B cell (primary cell): ENCODE results near the gene KCNIP1. TPM values are rescaled to one million over a fixed set of nuclear protein-coding genes. Genes with fewer than 3 reads are reported as not detected.

Source experiments
- ATAC-seq: fragments of 200-7000 bp; cut with Tn5 transposase; one replicate; pipeline ENCODE4 v1.10.0; 2021; ENCODE audit warnings: low read depth, mild to moderate bottlenecking, moderate number of reproducible peaks, moderate library complexity
- CTCF ChIA-PET: fragments of 350-600 bp; sonication (Branson Sonifier 250); formaldehyde crosslinking; loops from one replicate; lab custom pipeline; 2021; ENCODE audit warnings: antibody characterized with exemption, inconsistent platforms; lab: Charles Lee
- POLR2A ChIA-PET: fragments of 350-600 bp; sonication (Branson Sonifier 250); formaldehyde crosslinking; loops from one replicate; lab custom pipeline; 2021; ENCODE audit warnings: antibody characterized with exemption; lab: Charles Lee
- DNase-seq: peaks from one replicate; pipeline ENCODE4 v3.0.0; 2013
- H2AFZ ChIP-seq: 2 replicates; pipeline ENCODE4 v1.6.1; 2012; ENCODE audit warnings: mild to moderate bottlenecking, low read depth, low read length; ENCODE audit not compliant: insufficient read depth, poor library complexity, severe bottlenecking
- H3K27ac ChIP-seq, 2 donors: 1 replicate in 1 of 2; 2 replicates in 1 of 2; pipeline ENCODE4 v1.5.1; 2012 to 2013; ENCODE audit warnings: low read length in 2 of 2, mild to moderate bottlenecking in 2 of 2, moderate library complexity in 1 of 2
- H3K27me3 ChIP-seq, 4 experiments: fragments of 200-600 bp in 1 of 4; sonication (generic) in 1 of 4; replicated peaks in 1 of 4; 1 replicate in 2 of 4; 2 replicates in 2 of 4; pipeline versions ENCODE4 v1.6.1 to v1.7.0; 2013 to 2016; ENCODE audit warnings: low read length in 3 of 4, mild to moderate bottlenecking in 2 of 4, mixed read lengths in 1 of 4, moderate library complexity in 1 of 4; ENCODE audit not compliant: insufficient read depth in 4 of 4, control insufficient read depth in 3 of 4; ENCODE audit errors: control extremely low read depth in 1 of 4
- H3K36me3 ChIP-seq, 2 experiments: replicated peaks in 1 of 2; 1 replicate in 1 of 2; 2 replicates in 1 of 2; pipeline versions ENCODE4 v1.6.1 to v1.7.1; 2013; ENCODE audit warnings: low read length in 1 of 2; ENCODE audit not compliant: insufficient read depth in 2 of 2, control insufficient read depth in 1 of 2; ENCODE audit errors: control extremely low read depth in 1 of 2, extremely low read depth in 1 of 2
- H3K4me1 ChIP-seq, 2 donors: fragments of 200-600 bp in 1 of 2; sonication (generic) in 1 of 2; 1 replicate in 1 of 2; 2 replicates in 1 of 2; pipeline versions ENCODE4 v1.5.1 to v1.6.1; 2013 to 2017; ENCODE audit warnings: low read length in 2 of 2; ENCODE audit not compliant: control insufficient read depth in 2 of 2, insufficient read depth in 2 of 2
- H3K4me2 ChIP-seq: replicated peaks from 2 replicates; pipeline ENCODE3; 2012; ENCODE audit warnings: mild to moderate bottlenecking, low read depth, low read length; ENCODE audit not compliant: poor library complexity, severe bottlenecking
- H3K4me3 ChIP-seq, 5 experiments: fragments of 200-600 bp in 1 of 5; sonication (generic) in 1 of 5; 1 replicate in 3 of 5; 2 replicates in 2 of 5; pipeline versions ENCODE4 v1.5.1 to v1.7.0; 2011 to 2016; ENCODE audit warnings: low read length in 4 of 5, mild to moderate bottlenecking in 4 of 5, low read depth in 2 of 5, control low read depth in 1 of 5, moderate library complexity in 1 of 5; ENCODE audit not compliant: insufficient read depth in 1 of 5; ENCODE audit errors: control extremely low read depth in 1 of 5, extremely low read depth in 1 of 5
- H3K79me2 ChIP-seq: fragments of 200-600 bp; sonication (generic); one replicate; pipeline ENCODE4 v1.6.0; 2016; ENCODE audit warnings: low read length; ENCODE audit not compliant: control insufficient read depth, insufficient read depth
- H3K9ac ChIP-seq: fragments of 200-600 bp; sonication (generic); 2 replicates; pipeline ENCODE4 v1.6.1; 2017; ENCODE audit warnings: mild to moderate bottlenecking, low read length, moderate library complexity
- H3K9me3 ChIP-seq, 3 donors: one replicate each; pipeline versions ENCODE4 v1.6.1 to v1.7.1; 2013; ENCODE audit warnings: low read length in 2 of 3; ENCODE audit not compliant: control insufficient read depth in 2 of 3, insufficient read depth in 1 of 3; ENCODE audit errors: control extremely low read depth in 1 of 3
- H4K20me1 ChIP-seq: 2 replicates; pipeline ENCODE4 v1.6.0; 2012; ENCODE audit warnings: mild to moderate bottlenecking, low read length; ENCODE audit not compliant: insufficient read depth, control insufficient read depth, poor library complexity, severe bottlenecking
- H3K27ac Mint-ChIP-seq: one replicate; pipeline ENCODE4 v1.8.0; 2021; ENCODE audit warnings: mixed read lengths
- H3K27me3 Mint-ChIP-seq: one replicate; pipeline ENCODE4 v1.8.0; 2021; ENCODE audit warnings: mixed read lengths
- H3K4me1 Mint-ChIP-seq: one replicate; pipeline ENCODE4 v1.8.0; 2021; ENCODE audit warnings: mixed read lengths
- H3K4me3 Mint-ChIP-seq: one replicate; pipeline ENCODE4 v1.8.0; 2021; ENCODE audit warnings: mixed read lengths
- H3K9me3 Mint-ChIP-seq: one replicate; pipeline ENCODE4 v1.8.0; 2022; ENCODE audit warnings: mixed read lengths; ENCODE audit not compliant: insufficient read depth
- CTCF ChIP-seq: fragments of 200-600 bp; IDR thresholded peaks from one replicate; pipeline ENCODE4 v1.8.0; 2022; ENCODE audit warnings: antibody characterized with exemption, mild to moderate bottlenecking
- EZH2 ChIP-seq: IDR thresholded peaks from 2 replicates; pipeline ENCODE4 v1.6.1; 2012; ENCODE audit warnings: borderline replicate concordance, low read depth, mild to moderate bottlenecking, moderate library complexity, low read length; ENCODE audit not compliant: insufficient read depth, poor library complexity, severe bottlenecking
- WGBS: methylation state at CpG from one replicate; pipeline ENCODE4 v1.1.5; 2013; ENCODE audit warnings: missing lambda C conversion rate; ENCODE audit not compliant: insufficient coverage; 5-methylcytosine and 5-hydroxymethylcytosine counted together
- intact Hi-C: fragments of 100-400 bp; cut with micrococcal nuclease; formaldehyde crosslinking; loops from one replicate; pipeline ENCODE4 v1.10.0; 2022
- polyA plus RNA-seq: library from polyadenylated mRNA; depleted of rRNA; stranded (reverse); fragments of >200 nt; gene quantifications from 2 replicates; pipeline ENCODE4 v1.2.3, GENCODE V29; 2012
- total RNA-seq, 2 donors: library from RNA; stranded (reverse); fragments of 120-200 nt in 1 of 2; gene quantifications; 1 replicate in 1 of 2; 2 replicates in 1 of 2; pipeline versions ENCODE4 v1.2.3 to v1.2.4, GENCODE V29; 2013 to 2022

Gene KCNIP1
- total and polyA plus RNA-seq, 2 donors (not counting 1 experiment from before 2014, with no cell fraction given), result not detected

GRCh38 chr5:170481849-170482248 lies 22.0 kb upstream of the KCNIP1 start:
- Histone ChIP-seq H3K27ac (no peak overlapping the region), H3K4me3 (no peak overlapping the region), H4K20me1 (no peaks in the 10 kb centered on the region), H3K4me1 (no peaks in the 10 kb centered on the region), H3K79me2 (no peaks in the 10 kb centered on the region), H2AFZ (no peak overlapping the region), H3K4me2 (no peak overlapping the region), H3K27me3 (peaks cover 0 to 7% (median 0%) of the 10 kb centered on the region in 4 experiments), H3K36me3 (no peaks in the 10 kb centered on the region), H3K9me3 (no peaks in the 10 kb centered on the region), H3K9ac (no peak overlapping the region)
- H3K27ac Mint-ChIP-seq, result no peak overlapping the region
- intact Hi-C loops, result no loop called here
- peaks cover 8% of the 10 kb centered on the region for H3K27me3 Mint-ChIP-seq
- TF ChIP-seq CTCF, result no peak
- CTCF ChIA-PET, result no interaction called here
- no peak overlapping the region for H3K4me3 Mint-ChIP-seq
- no peaks in the 10 kb centered on the region for H3K9me3 Mint-ChIP-seq
- no peaks in the 10 kb centered on the region for H3K4me1 Mint-ChIP-seq
- WGBS, result no CpG with 5 or more reads among the region's 2 CpGs
- POLR2A ChIA-PET, result no interaction called here
- DNase-seq, result no peak
- ATAC-seq, result no peak

- peaks cover 6% of the 10 kb centered on the region for H3K27me3 Mint-ChIP-seq
- WGBS, result 80% methylated on average over 1 of the region's 4 CpGs
Measured at GRCh38 chr5:170482511-170482910, 21.3 kb upstream of the KCNIP1 start.

More at GRCh38 chr5:170482511-170482910, 21.3 kb upstream of the KCNIP1 start:
- Histone ChIP-seq H2AFZ (no peak overlapping the region), H3K79me2 (no peaks in the 10 kb centered on the region), H3K4me3 (no peak overlapping the region), H3K4me1 (no peaks in the 10 kb centered on the region), H4K20me1 (no peaks in the 10 kb centered on the region), H3K9ac (no peak overlapping the region), H3K27me3 (peaks cover 0 to 7% (median 0%) of the 10 kb centered on the region in 4 experiments), H3K4me2 (no peak overlapping the region), H3K9me3 (no peaks in the 10 kb centered on the region), H3K27ac (no peak overlapping the region), H3K36me3 (no peaks in the 10 kb centered on the region)
- DNase-seq (no peak), ATAC-seq (no peak)
- Mint-ChIP-seq H3K27ac (no peak overlapping the region), H3K4me1 (no peaks in the 10 kb centered on the region), H3K9me3 (no peaks in the 10 kb centered on the region), H3K4me3 (no peak overlapping the region)
- CTCF ChIA-PET, result no interaction called here
- no peak for TF ChIP-seq CTCF
- no peak for TF ChIP-seq EZH2
- POLR2A ChIA-PET, result no interaction called here
- intact Hi-C loops, result no loop called here
